IPS-NIHi11 (cell line): ENCODE data around the gene FBXL7.

Experiments
- DNase-seq: peaks from one replicate; pipeline ENCODE4 v3.0.0; 2012; ENCODE audit warnings: mixed read lengths, low spot score

FBXL7 gene

DNA sequence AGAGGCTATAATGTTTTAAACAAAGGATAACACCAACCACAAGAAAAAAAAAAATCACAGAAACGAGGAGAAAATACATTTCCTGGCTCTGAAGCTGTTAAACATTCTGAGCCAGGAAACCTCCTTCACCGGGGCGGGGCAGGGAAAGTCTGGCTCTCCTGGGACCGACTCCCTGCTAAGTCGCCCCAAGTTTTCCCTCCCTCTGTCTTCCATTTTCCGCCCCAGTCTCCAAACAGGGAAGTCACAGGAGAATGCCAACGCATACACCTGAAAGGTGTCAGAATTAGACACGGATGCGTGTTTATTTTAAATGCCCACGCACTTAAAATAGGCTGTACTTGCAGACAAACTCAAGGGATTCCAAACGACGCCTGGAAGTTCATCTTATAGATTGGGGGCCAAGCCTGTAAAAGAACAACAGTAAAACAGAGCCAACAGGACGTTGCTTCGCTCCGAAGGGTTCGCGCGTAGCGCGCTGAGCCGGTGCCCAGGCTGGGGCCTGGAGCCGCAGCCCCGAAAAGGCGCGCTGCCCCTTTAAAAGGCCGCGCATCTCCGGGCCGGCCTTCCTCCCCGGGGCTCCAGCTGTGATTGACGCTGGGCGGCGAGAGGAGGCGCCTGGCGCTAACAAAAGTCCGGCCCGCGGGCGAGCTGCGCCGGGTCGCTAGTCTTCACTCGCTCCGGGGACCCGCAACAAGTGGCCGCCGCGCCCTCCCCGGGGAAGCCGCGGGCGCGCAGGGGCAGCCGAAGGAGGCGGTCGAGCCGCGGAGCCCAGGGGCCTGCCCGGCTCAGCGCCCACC lies at the start of gene FBXL7:
TSS of gene FBXL7 (plus strand) at position 653 of the 797 bp plus-strand sequence.
- peak; percentile 75 for DNase-seq

DNA sequence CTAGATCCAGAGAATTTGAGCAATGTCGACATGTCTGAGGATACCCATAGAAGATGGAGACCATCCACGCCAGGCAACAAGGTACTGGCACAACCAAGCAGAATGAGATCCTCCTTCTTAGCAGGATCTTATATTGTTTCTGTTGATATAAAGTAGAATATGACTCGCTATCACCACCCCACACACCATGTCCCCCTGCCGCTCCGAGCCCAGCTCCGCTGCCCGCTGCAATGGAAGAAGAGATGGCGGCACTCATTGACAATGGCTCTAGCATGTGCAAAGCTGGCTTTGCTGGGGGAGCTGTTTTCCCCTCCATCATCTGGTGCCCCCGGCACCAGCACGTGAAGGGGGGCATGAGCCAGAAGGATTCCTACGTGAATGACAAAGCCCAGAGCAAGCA lies 49.5 kb upstream of the FBXL7 start:
- no peak for DNase-seq

DNA sequence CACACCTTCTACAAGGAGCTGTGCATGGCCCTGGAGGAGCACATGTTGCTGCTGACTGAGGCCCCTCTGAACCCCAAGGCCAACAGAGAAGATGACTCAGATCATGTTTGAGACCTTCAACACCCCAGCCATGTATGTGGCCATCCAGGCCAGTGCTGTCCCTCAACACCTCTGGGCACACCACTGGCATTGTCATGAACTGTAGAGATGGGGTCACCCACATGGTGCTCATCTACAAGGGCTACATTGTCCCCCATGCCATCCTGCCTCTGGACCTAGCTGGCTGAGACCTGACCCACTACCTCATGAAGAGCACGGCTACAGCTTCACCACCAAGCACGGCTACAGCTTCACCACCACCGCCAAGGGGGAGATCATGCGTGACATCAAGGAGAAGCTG lies 49.0 kb upstream of the FBXL7 start:
- no peak for DNase-seq

DNA sequence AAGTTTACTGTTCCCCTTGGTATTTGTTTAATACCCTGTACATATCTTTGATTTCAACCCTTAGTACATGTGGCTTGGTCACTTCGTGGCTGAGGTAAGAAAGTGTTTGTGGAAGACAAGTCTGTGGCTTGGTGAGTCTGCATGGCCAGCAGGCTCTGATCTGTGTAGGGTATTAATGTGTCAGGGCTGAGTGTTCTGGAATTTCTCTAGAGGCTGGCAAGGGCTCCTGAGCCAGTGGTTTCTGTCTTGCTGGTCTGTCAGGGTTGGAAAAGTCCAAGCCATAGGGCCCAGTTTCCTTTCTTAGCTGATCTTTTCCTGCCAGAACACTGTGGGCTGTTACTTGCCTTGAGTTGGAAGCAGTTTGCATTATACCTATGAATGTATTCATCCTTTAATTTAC lies 48.0 kb upstream of the FBXL7 start:
- no peak for DNase-seq

DNA sequence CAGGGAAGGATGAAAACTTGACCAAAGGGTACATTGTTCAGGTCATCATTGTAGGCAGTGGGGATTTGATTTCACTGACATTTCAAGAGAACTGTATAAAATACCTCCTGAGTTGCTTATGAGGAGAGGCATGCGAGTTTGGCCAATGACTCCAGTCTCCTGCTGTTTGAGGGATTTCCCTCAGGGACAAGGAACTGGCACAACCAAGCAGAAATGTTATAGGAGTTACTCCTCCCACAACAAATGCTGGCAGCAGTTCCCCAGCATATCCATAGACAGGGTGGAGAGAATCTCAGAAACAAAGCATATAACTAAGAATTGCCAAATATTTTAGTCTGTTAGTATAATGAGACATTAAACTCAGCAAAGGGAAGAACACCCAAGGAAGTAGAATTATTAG lies 47.2 kb upstream of the FBXL7 start:
- no peak for DNase-seq

DNA sequence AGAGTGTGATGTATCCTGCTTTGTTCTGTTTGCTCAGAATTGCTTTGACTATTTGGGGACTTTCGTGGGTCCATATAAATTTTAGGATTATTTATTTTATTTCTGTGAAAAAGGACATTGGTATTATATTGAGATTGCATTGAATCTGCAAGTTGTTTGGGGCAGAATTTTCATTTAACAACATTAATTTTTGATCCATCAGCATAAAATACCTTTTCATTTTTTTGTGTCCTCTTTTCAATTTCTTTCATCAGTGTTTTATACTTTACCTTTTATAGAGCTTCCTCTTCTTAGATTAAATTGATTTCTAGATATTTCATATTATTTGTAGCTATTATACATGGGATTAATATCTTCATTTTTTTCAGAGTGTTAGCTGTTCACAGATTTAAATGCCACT lies 40.8 kb upstream of the FBXL7 start:
- DNase-seq: no peak

DNA sequence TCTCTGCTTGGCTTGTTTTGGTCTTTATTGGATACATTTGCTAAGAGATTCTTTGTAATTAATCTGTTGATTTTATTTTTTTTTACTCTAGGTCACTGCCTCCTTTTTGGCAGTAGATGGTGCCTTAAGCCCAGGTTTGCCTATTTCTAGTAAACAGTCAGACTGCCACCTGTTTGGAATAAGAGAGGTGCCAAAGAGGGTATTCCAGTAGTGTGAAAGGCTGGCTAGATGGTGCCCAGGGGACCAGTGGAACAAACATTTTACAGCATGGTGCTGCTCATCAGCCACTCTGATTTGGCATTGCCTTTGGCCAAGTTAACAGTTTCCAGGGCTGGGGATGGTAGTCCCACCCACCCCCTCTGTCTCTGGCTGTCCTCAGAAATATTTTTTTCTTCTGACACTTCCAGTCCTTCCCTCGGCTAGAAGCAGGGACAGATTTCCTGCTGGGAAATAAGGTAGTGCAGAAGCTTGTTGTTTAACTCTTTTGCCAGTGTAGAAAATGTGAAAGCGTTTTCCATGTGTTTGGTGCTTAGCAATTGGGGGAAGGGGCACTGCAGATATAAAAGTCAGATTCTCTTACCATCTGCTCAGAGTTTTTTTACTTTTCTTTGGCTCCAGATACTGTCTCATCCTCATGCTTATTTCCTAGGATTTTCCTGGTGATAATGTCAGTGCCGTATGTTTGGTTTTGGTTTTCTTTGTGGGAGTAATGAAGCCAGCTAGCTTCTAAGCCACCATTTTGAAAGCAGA lies 36.6 kb upstream of the FBXL7 start:
- DNase-seq: peak; percentile 18

DNA sequence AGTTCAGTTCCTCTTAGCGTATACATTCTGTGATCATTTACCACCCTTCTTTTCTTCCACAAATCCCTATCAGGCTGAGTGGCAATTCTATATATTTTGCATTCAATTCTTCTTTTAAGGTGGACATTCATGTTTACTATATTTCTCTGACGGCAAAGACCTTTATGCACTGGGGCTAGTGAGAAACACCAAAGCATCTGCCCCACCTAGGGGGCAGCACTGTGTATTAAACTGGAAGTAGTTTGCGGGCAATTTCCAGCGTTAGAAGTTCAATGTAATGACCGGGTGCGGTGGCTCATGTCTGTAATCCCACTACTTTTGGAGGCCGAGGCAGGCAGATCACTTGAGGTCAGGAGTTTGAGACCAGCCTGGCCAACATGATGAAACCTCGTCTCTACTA lies 27.9 kb upstream of the FBXL7 start:
- no peak for DNase-seq

DNA sequence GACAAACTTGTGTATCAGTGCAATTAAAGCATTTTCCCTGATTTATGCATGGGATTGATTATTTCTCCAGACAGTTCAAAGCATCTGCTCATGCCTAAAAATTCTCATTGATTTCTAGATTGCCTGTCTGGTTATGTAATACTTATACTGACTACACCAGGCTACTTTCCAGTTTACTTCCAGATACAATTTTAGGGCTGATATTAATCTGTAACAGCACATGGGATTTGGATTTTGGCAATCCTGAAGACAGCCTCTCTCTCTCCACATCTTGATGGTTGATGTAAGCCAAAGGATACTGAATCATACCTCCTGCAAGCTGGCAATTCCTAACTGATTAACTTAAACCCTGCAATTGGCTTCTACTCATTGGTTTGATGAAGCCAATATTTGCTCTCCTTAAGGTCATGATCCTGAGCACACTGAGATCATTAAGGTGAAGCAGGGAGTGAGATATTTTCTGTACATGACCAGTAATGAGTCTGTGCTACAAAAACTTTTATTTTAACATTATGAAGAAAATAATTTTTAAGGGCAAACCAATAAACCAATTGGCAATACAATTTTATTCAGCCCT lies 25.7 kb upstream of the FBXL7 start:
- DNase-seq: no peak

DNA sequence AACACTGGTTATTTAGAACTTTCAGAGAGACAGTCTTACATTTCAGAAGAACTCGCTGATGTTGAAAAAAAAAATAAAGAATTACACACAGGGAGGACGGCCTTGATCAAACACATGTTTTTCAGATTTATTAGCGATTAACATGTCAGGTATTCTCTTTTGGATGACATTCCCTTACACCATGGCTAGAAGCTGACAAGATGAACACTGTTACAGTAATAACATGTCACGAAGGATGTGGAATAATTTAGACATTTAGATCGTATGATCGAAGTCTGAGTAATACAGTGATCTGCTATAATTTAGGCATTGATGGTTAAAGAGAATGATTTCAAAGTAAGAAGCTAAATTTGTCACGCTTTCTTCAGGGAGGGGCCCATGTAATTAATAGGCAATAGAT lies 24.6 kb upstream of the FBXL7 start:
- DNase-seq: no peak

DNA sequence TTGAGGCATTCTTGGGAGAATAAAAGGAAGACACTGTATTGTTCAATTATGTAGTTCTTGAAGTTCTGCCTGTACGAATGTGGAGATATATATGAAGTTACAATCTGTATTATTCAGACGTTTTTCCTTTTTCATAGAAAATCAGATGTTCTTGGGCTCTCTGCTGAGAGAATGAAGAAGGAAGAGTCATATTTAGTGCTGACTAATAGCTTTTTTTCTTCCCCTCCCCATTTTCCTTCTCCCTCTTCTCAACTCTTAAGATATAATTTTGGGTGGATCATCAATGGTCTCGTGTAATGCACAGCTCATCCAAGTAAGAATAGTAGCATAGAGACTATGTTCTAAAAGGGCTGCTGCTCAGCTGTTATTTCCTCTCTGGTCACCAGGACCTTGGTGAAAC lies 23.0 kb upstream of the FBXL7 start:
- no peak for DNase-seq

DNA sequence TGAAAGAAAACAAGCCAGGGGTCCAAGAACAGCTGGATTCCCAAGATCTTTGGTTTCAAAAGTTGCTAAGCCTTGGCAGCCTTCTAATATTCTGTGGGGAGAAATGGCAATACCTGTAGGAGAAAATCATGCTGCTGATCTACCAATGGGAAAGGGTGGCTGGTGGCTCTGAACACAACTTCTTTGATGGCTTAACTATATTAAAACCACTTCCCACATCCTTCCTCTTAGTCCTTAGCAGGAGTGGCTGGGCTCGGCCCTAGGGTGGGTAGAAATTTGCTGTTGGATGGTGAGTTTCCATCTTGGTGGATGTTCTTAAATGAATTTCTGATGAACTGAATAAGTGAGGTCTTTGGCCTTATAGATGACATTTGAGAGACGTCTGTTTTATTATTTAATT lies 19.5 kb upstream of the FBXL7 start:
- DNase-seq: no peak

DNA sequence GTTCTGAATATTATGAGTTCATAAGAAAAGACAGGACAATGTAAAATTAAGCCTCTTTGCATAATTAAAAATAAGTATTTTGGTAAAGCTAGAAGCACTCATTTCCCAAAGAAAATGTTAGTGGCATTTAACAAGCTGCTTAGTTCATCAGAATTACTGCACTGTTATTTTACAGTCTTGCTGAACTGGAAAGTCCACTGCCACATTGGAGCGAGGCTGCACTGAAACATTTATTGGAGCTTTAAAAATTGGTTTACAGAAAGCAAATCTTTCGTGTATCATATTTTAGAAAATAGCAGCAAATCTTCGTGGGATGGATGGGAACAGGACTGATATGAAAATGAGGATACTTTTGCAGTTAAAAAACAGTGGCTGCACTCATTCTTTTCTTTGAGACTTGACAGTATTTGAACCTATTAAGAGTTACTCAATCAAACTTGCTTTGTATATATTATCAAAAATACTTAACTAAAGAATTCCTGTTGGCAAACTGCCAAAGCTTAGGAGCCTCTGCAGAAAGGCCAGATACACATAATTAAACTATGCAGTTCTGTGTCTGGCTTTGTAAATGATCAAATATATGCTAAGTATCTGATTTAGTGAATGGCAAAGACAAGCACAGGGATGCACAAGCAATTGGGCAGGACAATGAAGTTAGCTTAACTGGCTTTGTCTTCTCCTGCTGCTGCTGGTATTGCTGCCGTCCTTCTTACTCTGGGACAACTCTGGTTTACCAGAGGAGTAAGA lies 16.5 kb upstream of the FBXL7 start:
- no peak for DNase-seq

DNA sequence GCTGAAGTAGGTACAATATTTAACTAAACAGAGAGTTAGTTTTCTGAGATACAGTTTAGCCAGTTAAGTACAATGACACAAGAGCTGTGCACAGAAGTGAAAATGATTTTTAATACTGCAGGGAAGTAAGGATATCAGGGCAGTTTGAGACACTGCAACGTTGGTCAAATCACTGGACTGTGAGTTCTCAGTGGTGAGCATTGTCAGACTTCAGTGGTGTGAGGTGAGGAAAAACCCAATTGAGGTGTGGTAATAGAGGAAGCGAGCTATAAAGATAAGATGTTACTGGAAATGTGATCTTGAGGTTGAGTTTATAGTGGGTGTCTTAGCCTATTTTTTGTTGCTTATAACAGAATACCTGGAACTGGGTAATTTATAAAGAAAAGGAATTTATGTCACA lies 12.8 kb upstream of the FBXL7 start:
- no peak for DNase-seq

DNA sequence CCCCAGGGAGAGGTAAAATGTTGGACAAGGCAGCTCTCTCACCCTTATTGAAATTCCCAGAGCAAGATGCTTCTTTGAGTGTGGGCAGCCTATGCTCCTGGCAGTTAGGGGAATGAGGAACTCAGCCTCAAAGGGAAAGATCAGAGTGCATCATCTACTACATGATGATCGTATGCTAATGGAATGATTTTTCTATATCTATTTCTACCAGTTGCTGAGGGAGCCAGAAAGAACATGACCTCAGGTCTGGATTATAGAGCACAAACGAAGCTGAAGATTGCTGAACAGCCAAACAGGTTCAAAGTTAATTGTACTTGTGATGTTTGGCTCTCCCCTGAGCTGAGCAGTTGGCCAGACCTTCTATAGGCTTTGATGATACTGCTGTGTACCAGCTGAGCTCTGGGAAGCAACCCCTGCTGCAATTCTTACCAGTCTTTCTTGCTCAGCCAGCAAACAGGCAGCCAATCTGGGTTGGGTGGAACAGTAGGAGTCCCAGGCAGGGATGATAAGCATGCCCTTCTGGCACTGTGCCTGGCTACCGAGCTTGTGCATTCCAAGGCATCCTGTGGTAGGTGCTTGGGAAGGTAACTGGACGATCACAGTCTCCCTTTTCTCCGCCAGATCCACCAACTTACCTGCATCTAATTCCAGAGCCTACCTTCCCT lies 10.3 kb upstream of the FBXL7 start:
- DNase-seq: no peak

DNA sequence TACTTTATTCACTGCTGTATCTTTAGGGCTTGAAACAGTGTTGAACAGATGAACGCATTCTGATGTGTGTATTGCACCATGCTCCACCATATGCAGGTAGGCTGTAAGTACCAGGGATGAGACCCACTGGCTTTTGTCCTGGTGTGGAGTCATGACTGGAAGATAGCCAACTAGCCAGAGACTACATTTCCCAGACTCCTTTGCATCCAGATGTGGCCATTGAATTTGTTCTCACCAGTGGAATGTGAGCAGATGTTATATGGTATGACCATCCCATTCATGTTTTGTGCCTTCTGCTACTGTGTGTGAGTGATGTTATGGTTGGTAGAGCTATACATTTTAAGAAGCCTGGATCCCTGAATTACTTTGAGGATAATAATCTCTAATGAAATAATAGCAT lies 7.4 kb upstream of the FBXL7 start:
- no peak for DNase-seq

DNA sequence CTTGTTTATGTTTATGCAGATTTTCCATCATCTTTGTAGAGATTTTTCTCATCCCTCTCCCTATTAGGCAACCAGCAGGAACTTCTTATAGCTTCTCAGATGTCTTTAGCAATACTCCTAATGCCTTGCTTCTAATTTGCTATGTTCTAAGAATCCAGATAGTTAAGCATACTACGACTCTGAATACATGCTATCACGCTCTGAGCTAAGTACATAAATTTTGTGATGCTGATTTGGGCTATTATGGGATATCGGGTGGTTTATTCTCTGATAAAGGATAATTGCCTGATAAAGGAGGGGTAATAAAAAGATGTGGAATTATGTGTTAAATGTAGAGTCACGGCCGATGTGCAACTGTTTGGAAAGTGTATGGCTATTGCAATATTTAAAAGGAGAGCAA lies 6.5 kb upstream of the FBXL7 start:
- no peak for DNase-seq

DNA sequence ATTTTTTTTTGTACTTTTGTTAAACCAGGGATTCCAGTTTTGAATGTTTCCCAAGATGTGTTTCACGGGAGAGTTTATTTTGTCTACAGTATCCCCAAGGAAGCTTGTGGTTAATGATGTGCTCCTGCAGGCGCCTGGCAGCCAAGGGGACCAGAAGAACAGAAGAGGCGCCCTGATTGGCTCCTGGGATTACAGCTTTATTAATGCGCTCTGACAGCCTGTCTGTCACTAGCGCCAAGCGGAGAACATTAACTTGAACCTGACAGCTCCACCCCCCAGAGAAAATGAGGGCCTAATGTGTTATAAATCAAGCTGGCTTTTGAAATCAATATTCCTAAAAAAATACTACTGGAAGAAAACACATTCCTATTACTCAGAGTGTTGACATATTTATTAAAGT lies 5.0 kb upstream of the FBXL7 start:
- no peak for DNase-seq

DNA sequence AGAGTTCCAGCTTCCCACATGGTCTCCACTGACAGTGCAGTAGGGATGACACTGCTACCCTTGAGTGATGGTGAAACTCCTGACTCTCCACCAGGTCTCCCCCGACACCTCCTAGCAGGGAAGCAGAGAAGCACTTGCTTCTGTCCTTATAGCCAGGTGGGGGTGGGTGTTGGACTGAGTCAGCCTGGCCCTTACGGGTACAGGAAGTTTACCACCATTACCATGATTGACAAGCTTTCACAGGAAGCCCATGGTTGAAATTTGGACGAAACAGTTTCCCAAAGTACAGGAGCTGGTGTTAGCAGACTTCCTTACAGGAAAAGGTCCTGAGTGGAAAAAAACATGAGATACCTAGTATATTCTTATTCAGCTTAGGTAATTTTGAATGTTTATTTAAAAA lies 3.1 kb upstream of the FBXL7 start:
- DNase-seq: no peak

DNA sequence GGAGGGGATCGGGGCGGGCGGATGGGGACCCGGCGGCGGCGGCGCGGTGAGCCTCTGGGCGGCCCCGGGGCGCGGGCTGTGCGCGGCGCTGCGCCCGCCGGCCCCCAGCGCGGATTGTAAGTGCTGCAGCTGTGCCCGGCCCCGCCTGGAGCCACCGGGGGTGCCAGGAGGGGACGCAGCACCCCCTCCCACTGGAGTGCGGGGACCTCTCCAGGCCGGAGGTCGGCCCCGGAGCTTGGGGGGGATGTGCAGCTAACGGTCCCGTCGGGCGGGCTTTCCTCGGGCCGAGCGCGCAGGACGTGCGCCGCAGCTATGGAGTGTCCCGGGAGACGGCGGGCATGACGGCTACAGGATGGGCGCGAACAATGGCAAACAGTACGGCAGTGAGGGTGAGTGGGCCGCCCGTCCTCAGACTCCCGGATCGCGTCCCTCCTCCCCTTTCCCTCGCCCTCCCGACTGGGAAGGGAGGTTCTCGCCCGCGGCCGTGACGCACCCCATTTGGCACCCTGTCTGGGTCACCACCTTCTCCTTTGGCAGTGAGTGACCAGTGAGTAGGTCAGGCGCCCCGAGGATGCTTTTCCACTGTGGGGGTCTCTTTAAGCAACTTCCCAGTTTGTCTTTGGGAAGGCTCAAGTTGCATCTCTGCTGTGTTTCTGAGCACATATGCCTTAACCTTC lies 483 bp downstream of the FBXL7 start:
- peak; percentile 32 for DNase-seq

DNA sequence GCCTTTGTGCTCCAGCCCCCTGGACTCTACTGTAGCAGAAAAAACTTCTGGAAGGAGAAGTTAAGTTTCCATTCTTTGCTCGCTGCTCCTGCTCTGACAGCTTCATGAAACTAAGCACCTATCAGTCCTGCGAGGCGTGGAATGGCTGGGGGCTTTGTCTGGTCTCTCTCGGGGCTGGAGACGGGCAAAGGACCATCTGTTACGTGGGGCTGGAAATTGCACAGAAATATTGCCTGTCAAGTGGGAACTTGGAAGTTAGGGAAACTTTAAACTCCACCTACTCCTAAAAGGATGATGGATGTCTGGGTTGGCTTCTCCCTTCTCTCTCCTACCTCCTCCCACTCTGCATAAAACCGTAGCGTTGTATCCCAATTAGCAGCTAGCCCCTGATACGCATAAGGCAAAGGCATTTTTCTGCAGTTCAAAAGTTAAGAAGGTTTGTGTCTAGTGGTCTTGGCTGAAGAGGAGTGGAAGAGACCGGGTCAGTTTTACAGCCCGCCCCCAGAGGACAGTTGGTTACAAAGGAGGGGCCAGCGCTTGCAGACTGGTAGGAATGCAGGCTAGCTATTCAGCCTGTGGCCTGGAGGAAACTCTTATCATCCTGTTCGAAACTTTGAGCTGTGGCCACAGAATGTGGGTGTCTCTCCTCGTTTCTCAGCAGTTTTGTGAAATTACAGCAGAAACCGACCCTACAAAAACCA lies 1.3 kb downstream of the FBXL7 start:
- peak; percentile 44 for DNase-seq
